SHP77 (cell line): ENCODE data around the gene MYO1B.

Source experiments
- DNase-seq, 2 experiments: peaks; one replicate each; lab custom pipeline; 2025; lab: John Stamatoyannopoulos, UW

The MYO1B gene

DNA sequence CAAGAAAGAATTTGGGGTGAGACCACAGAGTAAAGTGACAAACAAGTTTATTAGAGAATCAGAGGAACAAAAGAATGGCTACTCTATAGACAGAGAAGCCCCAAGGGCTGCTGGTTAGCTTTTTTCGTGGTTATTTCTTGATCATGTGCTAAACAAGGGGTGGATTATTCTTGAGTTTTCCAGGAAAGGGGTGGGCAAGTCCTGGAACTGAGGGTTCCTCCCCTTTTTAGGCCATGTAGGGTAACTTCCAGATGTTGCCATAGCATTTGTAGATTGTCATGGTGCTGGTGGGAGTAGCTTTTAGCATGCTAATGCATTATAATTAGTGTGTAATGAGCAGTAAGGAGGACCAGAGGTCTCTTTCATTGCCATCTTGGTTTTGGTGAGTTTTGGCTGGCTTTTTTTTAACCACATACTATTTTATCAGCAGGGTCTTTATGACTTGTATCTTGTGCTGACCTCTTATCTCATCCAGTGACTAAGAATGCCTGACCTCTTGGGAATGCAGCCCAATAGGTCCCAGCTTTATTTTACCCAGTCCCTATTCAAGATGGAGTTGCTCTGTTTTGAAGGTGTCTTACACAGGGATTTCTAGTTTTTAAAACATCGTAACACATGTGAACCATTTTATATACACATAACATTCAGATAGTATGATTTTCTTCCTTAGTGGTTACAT lies 77.8 kb downstream of the MYO1B start:
- no peak for DNase-seq

DNA sequence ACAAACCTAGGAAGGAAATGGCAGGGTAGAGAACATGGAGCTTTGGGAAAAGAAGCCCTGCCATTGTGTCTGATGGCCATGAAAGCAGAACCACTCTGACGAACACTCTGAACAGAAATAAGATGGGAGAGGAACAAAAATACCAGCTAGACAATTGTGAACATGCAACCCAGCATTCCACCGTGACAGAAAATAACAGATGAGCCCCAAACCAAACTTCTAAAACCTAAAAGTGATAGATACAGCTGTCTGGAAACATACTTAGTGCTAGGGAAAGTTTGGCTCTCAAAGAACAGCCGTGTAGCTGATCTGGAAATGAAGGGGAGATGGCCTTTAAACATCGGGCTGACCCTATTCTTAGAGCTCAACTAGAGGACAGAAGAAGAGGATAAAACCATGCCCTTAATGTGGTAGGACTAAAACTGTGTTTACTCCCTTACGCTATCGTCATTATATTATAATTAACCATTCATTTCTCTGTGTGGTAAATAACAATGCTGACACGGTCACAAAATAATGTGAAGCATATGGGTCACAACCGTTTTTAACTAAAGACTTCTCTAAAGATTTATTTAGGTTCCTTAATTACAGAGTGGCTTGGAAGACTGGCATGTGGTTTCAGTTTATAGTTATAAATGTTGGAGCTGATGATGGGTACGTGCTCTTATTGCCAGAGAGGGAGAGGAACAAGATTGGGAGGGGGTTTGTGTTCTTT lies 80.6 kb downstream of the MYO1B start:
- no peak for DNase-seq

DNA sequence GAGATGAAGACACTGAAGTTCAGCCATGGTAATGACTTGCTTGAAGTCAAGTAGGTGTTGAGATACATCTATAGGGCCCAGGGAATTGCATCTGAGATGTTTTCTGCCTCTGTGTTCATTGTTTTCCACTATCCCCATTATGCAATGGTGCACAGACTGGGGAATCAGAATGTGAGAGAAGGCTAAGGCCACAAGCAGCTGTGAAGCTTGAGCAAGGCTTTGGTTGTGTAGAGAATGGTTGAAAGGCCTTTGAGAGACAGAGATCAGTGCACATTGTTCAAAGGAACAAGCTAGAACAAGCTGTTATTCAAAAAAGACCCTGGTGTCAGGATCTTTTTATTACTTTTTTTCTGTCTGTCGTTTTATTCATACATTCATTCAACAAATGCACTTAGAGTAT lies 82.3 kb downstream of the MYO1B start:
- no peak for DNase-seq

DNA sequence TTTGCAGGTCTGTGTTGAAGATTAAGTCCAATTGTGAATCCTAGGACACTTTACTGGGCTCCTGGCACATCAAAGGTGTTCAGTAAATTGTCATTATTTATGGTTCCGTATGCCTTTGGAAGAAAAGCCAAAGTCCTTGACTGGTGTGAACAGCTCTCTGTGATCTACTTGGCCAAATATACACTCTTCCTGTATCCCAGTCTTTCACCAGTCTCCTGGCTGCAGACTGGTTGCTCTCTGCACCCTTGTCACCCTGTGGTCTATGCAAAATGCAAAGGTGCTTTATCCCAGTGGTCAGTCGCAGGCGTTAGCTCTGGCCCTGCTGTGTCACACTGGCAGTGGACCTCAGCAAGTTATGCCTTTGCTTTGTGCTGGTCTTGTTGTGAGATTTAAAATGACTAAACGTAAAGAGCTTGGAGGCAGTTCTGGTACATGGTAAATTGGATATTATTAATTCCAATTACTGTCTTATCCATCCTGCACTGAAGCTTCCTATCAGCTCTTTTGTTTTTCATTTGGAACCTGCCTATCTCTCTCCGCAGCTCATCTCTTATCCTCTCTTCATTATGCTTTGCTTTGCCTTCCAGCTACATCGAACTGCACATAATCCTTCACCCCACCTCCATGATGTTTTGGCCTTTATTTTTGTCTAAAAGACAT lies 83.1 kb downstream of the MYO1B start:
- no peak for DNase-seq

DNA sequence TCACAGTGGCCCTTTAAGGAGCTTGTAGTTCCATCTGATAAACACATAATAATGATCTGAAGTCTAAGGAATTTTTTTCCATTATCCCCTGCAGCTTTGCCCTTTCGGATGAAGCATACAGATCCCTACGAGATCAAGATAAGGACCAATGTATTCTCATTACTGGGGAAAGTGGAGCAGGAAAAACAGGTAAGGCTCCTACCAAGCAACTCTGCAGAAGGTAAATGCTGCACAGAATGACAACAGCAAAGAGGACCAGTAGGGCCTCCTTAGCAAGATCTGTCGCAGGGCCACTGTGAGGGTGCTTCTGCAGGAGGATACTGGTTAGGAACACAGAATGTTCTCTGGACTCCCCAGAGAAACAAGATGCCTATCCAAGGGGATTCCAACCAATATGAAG lies 84.6 kb downstream of the MYO1B start:
- no peak for DNase-seq

- no peak for DNase-seq
These were observed 88.7 kb downstream of the MYO1B start for GRCh38 chr2:191333911-191334357.

GRCh38 chr2:191335875-191336464 lies 90.8 kb downstream of the MYO1B start:
- DNase-seq = no peak

DNA sequence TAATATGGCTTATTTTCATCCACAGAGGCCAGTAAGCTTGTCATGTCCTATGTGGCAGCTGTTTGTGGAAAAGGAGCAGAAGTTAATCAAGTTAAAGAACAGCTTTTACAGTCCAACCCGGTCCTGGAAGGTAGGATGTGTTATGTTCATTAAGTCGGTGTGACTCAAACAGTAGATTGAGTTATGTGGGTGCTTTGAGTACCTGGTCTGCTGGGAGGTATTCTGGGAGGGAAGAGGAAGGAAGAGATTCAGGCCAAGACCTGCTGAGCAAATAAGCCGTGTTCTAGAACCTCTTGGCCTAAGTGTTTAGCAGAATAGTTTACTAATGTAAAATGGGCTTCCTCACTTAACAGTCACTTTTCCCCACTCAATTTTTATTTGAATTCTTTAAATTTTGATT lies 96.2 kb downstream of the MYO1B start:
- DNase-seq = no peak

- DNase-seq = no peak
These were observed 98.7 kb downstream of the MYO1B start for GRCh38 chr2:191343796-191344338.

DNA sequence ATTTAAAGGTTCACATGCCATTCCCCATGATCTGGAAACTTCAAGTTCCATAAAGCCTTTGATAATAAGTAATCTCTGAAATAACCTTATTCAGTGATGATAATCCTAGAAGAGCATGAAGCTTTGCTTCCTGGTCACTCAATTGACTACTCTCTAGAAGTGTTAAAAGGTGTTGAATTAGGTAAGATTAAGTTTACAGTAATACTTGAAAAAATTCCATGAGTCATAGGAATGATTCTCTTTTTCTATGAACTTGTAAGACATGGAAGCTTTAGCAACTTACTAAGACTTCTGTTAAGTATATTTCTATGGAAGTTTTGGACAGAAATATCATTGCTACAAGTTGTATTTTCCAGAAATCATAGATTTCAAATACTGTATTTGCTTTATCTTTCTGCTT lies 100.6 kb downstream of the MYO1B start:
- no peak for DNase-seq

DNA sequence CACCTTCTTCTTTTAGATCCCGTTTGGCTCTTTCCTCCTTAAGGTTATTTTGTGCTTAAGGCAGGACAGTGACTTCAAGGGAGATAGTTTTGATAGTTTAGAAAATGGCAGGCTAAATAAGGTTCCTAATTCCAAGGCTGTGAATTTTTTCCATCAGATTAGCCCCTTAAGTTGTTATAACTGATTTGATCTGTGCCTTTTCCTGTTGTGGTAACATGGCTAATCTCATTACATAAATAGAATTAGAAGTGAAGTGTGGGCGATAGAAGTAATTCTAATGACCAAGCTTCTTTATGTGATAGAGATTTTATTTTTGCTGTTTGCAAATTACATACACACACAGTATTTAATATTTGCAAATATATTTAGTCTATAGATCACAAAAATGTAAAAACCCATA lies 102.0 kb downstream of the MYO1B start:
- no peak for DNase-seq

- no peak for DNase-seq
These were observed 102.7 kb downstream of the MYO1B start for GRCh38 chr2:191347881-191348280.

- no peak for DNase-seq
These were observed 104.8 kb downstream of the MYO1B start for GRCh38 chr2:191349990-191350389.

- no peak for DNase-seq
These were observed 105.6 kb downstream of the MYO1B start for GRCh38 chr2:191350826-191351225.

GRCh38 chr2:191351298-191351697 lies 106.1 kb downstream of the MYO1B start:
- DNase-seq = no peak

DNA sequence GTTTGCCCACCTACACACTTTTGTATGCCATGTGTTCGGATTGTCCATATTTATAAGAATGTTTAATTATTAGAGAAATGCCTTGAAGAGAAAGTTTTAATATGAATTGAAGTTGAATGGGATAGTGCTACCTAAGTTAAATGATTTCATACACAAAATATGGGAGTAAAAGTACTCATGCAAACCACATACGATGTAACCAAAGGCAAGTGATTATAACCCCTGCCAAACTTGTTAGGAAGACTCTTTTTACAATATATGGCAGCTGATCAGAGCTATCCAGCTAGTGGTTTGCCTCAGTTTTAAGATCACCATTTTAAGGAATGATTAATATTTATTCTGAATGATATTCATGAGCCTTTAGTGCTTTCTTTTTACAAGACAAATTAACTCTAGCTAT lies 106.7 kb downstream of the MYO1B start:
- DNase-seq = no peak

DNA sequence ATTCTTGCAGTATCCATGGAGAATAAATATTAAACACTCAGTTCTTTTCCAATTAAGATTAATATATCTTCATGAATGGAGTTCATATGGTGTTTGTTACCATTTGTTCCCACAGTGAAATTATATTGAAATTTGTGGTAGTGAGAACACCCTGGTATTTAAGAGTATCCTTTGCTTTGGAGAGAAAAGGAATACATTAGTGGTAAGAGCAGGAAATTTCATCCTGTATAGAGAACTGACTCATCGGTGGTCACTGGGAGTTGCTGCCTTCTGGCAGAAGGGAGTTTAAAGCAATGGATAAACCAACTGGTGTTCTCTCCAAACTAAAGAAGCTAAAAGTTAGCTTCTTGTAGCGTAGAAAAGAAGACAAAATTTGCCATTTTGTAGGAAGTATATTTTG lies 107.3 kb downstream of the MYO1B start:
- DNase-seq = no peak

DNA sequence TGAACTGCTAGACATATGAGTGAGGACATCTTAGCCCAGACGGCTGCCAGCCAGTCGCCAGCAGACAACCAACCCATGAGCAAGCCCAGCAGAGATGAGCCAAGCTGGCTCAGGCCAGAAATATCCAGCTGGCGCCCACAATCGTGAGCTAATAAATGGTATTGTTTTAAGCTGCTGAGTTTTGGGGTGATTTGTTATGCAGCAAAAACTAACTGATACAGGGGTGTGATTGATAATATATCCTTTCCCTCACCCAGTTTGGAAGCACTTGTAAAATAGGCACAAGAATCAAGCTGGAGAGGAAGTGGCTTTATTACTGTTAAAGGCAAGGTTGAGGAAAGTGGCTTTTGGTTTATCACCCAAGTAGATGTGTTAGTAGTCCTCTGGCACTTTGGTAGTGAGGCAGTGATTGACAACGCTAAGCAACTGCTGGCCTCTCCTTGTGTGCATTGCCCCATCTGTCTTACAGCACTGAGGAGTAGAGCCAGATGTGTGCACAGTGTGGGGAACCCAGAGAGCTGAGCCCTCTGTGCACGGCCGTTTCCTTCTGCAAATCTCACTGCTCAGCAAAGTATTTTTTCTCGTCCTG lies 110.1 kb downstream of the MYO1B start:
- DNase-seq = no peak

GRCh38 chr2:191357678-191358077 lies 112.5 kb downstream of the MYO1B start:
- DNase-seq = no peak

GRCh38 chr2:191358325-191359025 lies 113.3 kb downstream of the MYO1B start:
- no peak for DNase-seq

GRCh38 chr2:191359133-191359532 lies 113.9 kb downstream of the MYO1B start:
- no peak for DNase-seq

DNA sequence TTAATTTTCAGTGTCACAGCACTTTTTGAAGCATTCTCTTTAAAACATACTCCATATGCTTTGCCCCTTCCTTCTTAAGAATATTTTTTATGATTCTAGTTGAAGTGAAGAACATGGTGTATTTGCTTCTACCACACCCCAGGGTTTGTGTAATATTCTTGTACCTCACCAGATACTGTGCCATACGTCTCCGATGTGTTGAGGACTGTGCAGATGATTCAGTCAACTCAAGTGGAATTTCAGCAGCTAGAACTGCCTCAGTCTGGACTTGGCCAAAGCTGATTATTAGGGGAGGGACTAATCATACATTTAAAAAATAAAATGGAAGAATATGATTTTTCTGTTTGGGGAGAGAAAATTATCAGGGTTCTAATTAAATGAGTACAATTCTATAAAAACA lies 115.7 kb downstream of the MYO1B start:
- no peak for DNase-seq
